ENCODE measurements around the gene DES. TPM values are rescaled to one million over a fixed set of nuclear protein-coding genes. Genes with fewer than 3 reads are reported as not detected.
A peak's percentile ranks its signal among the peaks of the same experiment; 100 is the strongest.

DES gene
- total and polyA plus RNA-seq, 2 of the 4 experiments (the other 2 are of a cell fraction), result 4.3 to 4.9 TPM

DNA sequence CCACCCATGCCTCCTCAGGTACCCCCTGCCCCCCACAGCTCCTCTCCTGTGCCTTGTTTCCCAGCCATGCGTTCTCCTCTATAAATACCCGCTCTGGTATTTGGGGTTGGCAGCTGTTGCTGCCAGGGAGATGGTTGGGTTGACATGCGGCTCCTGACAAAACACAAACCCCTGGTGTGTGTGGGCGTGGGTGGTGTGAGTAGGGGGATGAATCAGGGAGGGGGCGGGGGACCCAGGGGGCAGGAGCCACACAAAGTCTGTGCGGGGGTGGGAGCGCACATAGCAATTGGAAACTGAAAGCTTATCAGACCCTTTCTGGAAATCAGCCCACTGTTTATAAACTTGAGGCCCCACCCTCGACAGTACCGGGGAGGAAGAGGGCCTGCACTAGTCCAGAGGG is 803 bp upstream of the DES start:
- H3K27ac ChIP-seq (ENCODE audit: insufficient read depth, low read length), result no peak overlapping the region
- peaks cover 5% of the 10 kb centered on the region; the same call in 1 of the 2 replicates for H3K4me1 ChIP-seq (ENCODE audit: control insufficient read depth, insufficient read depth, low read length)
- dilution Hi-C loops (cut with HindIII; ENCODE audit: low sequenced_read_pairs, unreplicated experiment) (no loop called here), in situ Hi-C loops (cut with MboI; ENCODE audit: low sequenced_read_pairs) (no loop called here), intact Hi-C loops (cut with micrococcal nuclease) (no loop called here)
- H2BK120ac ChIP-seq (ENCODE audit: low read depth, low read length), result no peak overlapping the region
- H3K9me3 ChIP-seq (ENCODE audit: control insufficient read depth, insufficient read depth, low read length), result no peaks in the 10 kb centered on the region; the same call in 1 of the 2 replicates
- POLR2A ChIA-PET (ENCODE audit: unreplicated experiment), result no interaction called here
- no peak for DNase-seq
- no peak overlapping the region for H3K56ac ChIP-seq (ENCODE audit: extremely low read depth, insufficient read depth, low read length)
- no peak overlapping the region for H4K8ac ChIP-seq (ENCODE audit: low read depth in 2 of 2, low read length in 2 of 2)
- H2AK5ac ChIP-seq (ENCODE audit: low read depth, low read length), result no peak overlapping the region
- no peaks in the 10 kb centered on the region for H4K20me1 ChIP-seq (ENCODE audit: insufficient read depth, low read length)
- no peak overlapping the region for H3K4me3 ChIP-seq (ENCODE audit: insufficient read depth, low read depth, low read length)
- no peak overlapping the region for H3K23ac ChIP-seq (ENCODE audit: low read depth, low read length)
- H2BK20ac ChIP-seq (ENCODE audit: low read depth, low read length), result no peak overlapping the region
- no peaks in the 10 kb centered on the region for H3K79me1 ChIP-seq (ENCODE audit: low read depth in 1 of 2, low read length in 2 of 2)
- ATAC-seq (ENCODE audit: low read depth), result peak; percentile 35
- H2BK15ac ChIP-seq (ENCODE audit: low read depth, low read length), result no peak overlapping the region
- CTCF ChIA-PET, result interaction anchor here (1.0 to 1.4 kb wide), 2 partner anchors 15 to 112 kb away, joined by 3 read pairs; no protein-coding TSS in a partner anchor
- H3K9ac ChIP-seq (ENCODE audit: low read depth, low read length), result no peak overlapping the region
- no peak overlapping the region for H3K14ac ChIP-seq (replicated peaks; ENCODE audit: low read depth, low read length)
- no peak overlapping the region; the same call in 1 of the 2 replicates for H4K5ac ChIP-seq (ENCODE audit: low read depth, low read length)
- 0 out of 2 replicates have a peak, but pooled peaks cover 5% of the 10 kb centered on the region for H3K9me1 ChIP-seq (ENCODE audit: insufficient read depth, low read length)
- 27% methylated on average over 2 of the region's 9 CpGs; no CpG with 5 or more reads in 1 of the 2 experiments for WGBS, 2 experiments (ENCODE audit: extremely low coverage in 2 of 2, insufficient read length in 1 of 2)
- no peak overlapping the region for H2BK5ac ChIP-seq (ENCODE audit: low read depth, low read length, poor library complexity, severe bottlenecking)
- BruUV-seq (replicated peaks), result no TSS peak
- H2AFZ ChIP-seq (replicated peaks; ENCODE audit: low read length, poor library complexity), result no peak overlapping the region
- no peak overlapping the region for H2AK9ac ChIP-seq (replicated peaks; ENCODE audit: low read depth, low read length, poor library complexity)
- H3K27me3 ChIP-seq (ENCODE audit: control insufficient read depth, insufficient read depth, low read length), result peaks cover 7% of the 10 kb centered on the region
- no peak overlapping the region for H3K18ac ChIP-seq (ENCODE audit: low read depth, low read length)
- H3K4ac ChIP-seq (ENCODE audit: low read depth, low read length), result no peak overlapping the region
- no peak overlapping the region for H3K4me2 ChIP-seq (ENCODE audit: low read depth, low read length)
- no peak overlapping the region for H4K91ac ChIP-seq (ENCODE audit: insufficient read depth, low read depth, low read length)
- H3K36me3 ChIP-seq (ENCODE audit: control insufficient read depth, insufficient read depth, low read length), result no peaks in the 10 kb centered on the region
- TF ChIP-seq MAZ (IDR thresholded peaks at IDR 0.05; ENCODE audit: borderline replicate concordance, low read depth, low read length) (no peak), NFE2L2 (IDR thresholded peaks at IDR 0.05; ENCODE audit: low read depth, low read length) (no peak), SMC3 (IDR thresholded peaks at IDR 0.05; ENCODE audit: low read depth, low read length) (no peak), MAFK (IDR thresholded peaks at IDR 0.05; ENCODE audit: low read depth, low read length) (no peak), RAD21 (IDR thresholded peaks at IDR 0.05; ENCODE audit: low read length) (no peak), RCOR1 (IDR thresholded peaks at IDR 0.05; ENCODE audit: insufficient replicate concordance, low read length) (no peak), RFX5 (IDR thresholded peaks at IDR 0.05; ENCODE audit: low read depth, low read length) (no peak), FOS (IDR thresholded peaks at IDR 0.05; ENCODE audit: low read depth, low read length) (no peak), CHD1 (IDR thresholded peaks at IDR 0.05; ENCODE audit: low read depth, low read length) (no peak), POLR2A (IDR thresholded peaks at IDR 0.05; ENCODE audit: low read depth, low read length) (no peak), CEBPB (IDR thresholded peaks at IDR 0.05; ENCODE audit: low read depth, low read length) (no peak), MXI1 (IDR thresholded peaks at IDR 0.05; ENCODE audit: borderline replicate concordance, low read depth, low read length) (no peak), BHLHE40 (IDR thresholded peaks at IDR 0.05; ENCODE audit: low read depth, low read length) (no peak)
- TF ChIP-seq, protein P1, sequence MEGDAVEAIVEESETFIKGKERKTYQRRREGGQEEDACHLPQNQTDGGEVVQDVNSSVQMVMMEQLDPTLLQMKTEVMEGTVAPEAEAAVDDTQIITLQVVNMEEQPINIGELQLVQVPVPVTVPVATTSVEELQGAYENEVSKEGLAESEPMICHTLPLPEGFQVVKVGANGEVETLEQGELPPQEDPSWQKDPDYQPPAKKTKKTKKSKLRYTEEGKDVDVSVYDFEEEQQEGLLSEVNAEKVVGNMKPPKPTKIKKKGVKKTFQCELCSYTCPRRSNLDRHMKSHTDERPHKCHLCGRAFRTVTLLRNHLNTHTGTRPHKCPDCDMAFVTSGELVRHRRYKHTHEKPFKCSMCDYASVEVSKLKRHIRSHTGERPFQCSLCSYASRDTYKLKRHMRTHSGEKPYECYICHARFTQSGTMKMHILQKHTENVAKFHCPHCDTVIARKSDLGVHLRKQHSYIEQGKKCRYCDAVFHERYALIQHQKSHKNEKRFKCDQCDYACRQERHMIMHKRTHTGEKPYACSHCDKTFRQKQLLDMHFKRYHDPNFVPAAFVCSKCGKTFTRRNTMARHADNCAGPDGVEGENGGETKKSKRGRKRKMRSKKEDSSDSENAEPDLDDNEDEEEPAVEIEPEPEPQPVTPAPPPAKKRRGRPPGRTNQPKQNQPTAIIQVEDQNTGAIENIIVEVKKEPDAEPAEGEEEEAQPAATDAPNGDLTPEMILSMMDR (conservative IDR thresholded peaks at IDR 0.05; ENCODE audit: low read depth, low read length), result no peak
- TF ChIP-seq, protein P2, sequence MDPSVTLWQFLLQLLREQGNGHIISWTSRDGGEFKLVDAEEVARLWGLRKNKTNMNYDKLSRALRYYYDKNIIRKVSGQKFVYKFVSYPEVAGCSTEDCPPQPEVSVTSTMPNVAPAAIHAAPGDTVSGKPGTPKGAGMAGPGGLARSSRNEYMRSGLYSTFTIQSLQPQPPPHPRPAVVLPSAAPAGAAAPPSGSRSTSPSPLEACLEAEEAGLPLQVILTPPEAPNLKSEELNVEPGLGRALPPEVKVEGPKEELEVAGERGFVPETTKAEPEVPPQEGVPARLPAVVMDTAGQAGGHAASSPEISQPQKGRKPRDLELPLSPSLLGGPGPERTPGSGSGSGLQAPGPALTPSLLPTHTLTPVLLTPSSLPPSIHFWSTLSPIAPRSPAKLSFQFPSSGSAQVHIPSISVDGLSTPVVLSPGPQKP (IDR thresholded peaks at IDR 0.05; ENCODE audit: borderline replicate concordance, low read depth, low read length), result no peak
- TF ChIP-seq, protein P3, sequence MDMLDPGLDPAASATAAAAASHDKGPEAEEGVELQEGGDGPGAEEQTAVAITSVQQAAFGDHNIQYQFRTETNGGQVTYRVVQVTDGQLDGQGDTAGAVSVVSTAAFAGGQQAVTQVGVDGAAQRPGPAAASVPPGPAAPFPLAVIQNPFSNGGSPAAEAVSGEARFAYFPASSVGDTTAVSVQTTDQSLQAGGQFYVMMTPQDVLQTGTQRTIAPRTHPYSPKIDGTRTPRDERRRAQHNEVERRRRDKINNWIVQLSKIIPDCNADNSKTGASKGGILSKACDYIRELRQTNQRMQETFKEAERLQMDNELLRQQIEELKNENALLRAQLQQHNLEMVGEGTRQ (IDR thresholded peaks at IDR 0.05; ENCODE audit: low read depth, low read length), result no peak
